HepG2 (cell line): ENCODE data around the gene TRIM28. TPM values are rescaled to one million over a fixed set of nuclear protein-coding genes. Genes with fewer than 3 reads are reported as not detected.

Experiments used
- ATF1 ChIP-seq: IDR thresholded peaks from 2 replicates; pipeline ENCODE4 v1.6.1; 2016; ENCODE audit warnings: mild to moderate bottlenecking, control low read depth
- CTCF ChIP-seq: sonication (generic); formaldehyde crosslinking; IDR thresholded peaks from 2 replicates; pipeline ENCODE4 v1.5.0; 2020; ENCODE audit warnings: mild to moderate bottlenecking, missing genetic modification reagents, moderate library complexity
- GATAD2A ChIP-seq: IDR thresholded peaks from 2 replicates; pipeline ENCODE4 v1.6.1; 2016
- HIVEP1 ChIP-seq: sonication (generic); formaldehyde crosslinking; IDR thresholded peaks from 2 replicates; pipeline ENCODE4 v1.4.0; 2020; ENCODE audit warnings: mild to moderate bottlenecking, missing genetic modification reagents
- JUND ChIP-seq: sonication (generic); formaldehyde crosslinking; IDR thresholded peaks from 2 replicates; pipeline ENCODE4 v1.8.0; 2022; ENCODE audit warnings: mild to moderate bottlenecking, missing genetic modification reagents
- KLF12 ChIP-seq: sonication (generic); formaldehyde crosslinking; IDR thresholded peaks from 2 replicates; pipeline ENCODE4 v1.4.0; 2020; ENCODE audit warnings: missing genetic modification reagents, borderline replicate concordance
- MLX ChIP-seq: IDR thresholded peaks from 2 replicates; pipeline ENCODE4 v1.6.1; 2016
- MNT ChIP-seq: fragments of 450-650 bp; IDR thresholded peaks from 2 replicates; pipeline ENCODE4 v1.6.1; 2016
- PATZ1 ChIP-seq: sonication (generic); formaldehyde crosslinking; IDR thresholded peaks from 2 replicates; pipeline ENCODE4 v1.4.0; 2020; ENCODE audit warnings: missing genetic modification reagents
- REPIN1 ChIP-seq: sonication (generic); formaldehyde crosslinking; IDR thresholded peaks from 2 replicates; pipeline ENCODE4 v1.8.0; 2022; ENCODE audit warnings: missing genetic modification reagents, low read depth, mild to moderate bottlenecking, borderline replicate concordance
- SRY ChIP-seq: sonication (generic); formaldehyde crosslinking; IDR thresholded peaks from 2 replicates; pipeline ENCODE4 v1.8.0; 2022; ENCODE audit warnings: mild to moderate bottlenecking, missing genetic modification reagents
- ZBTB10 ChIP-seq: sonication (generic); formaldehyde crosslinking; IDR thresholded peaks from 2 replicates; pipeline ENCODE4 v1.4.0; 2020; ENCODE audit warnings: missing genetic modification reagents, borderline replicate concordance
- ZNF414 ChIP-seq: sonication (generic); formaldehyde crosslinking; IDR thresholded peaks from 2 replicates; pipeline ENCODE4 v1.5.0; 2020; ENCODE audit warnings: missing genetic modification reagents
- ZNF451 ChIP-seq: sonication (generic); formaldehyde crosslinking; IDR thresholded peaks from 2 replicates; pipeline ENCODE4 v1.5.0; 2020; ENCODE audit warnings: mild to moderate bottlenecking, missing genetic modification reagents
- ZNF670 ChIP-seq: sonication (generic); formaldehyde crosslinking; IDR thresholded peaks from 2 replicates; pipeline ENCODE4 v1.8.0; 2022; ENCODE audit warnings: mild to moderate bottlenecking, missing genetic modification reagents, borderline replicate concordance
- ZNF704 ChIP-seq: sonication (generic); formaldehyde crosslinking; IDR thresholded peaks from 2 replicates; pipeline ENCODE4 v1.8.1; 2023; ENCODE audit warnings: mild to moderate bottlenecking, inconsistent platforms, moderate library complexity, missing genetic modification reagents, borderline replicate concordance
- ZNF850 ChIP-seq: sonication (generic); formaldehyde crosslinking; conservative IDR thresholded peaks from 2 replicates; pipeline ENCODE4 v1.9.0; 2021; ENCODE audit warnings: mild to moderate bottlenecking, missing genetic modification reagents
- polyA plus RNA-seq, 8 experiments: library from polyadenylated mRNA; depleted of rRNA in 3 of 8; stranded (reverse) in 7 of 8; unstranded in 1 of 8; fragments of >200 nt; fragmentation: Illumina TruSeq in 4 of 8; extraction: Trizol in 4 of 8; gene quantifications; 2 replicates each; pipeline versions ENCODE4 v1.2.1 to v1.2.3, GENCODE V29; 2011 to 2016; ENCODE audit warnings: low read depth in 4 of 8, missing spikeins in 1 of 8, mixed read lengths in 1 of 8; ENCODE audit not compliant: insufficient read depth in 1 of 8
- total RNA-seq, 5 experiments: library from RNA; depleted of rRNA; stranded (reverse); fragments of >200 nt; fragmentation: Illumina TruSeq; extraction: Trizol; gene quantifications; 2 replicates each; pipeline ENCODE4 v1.2.3, GENCODE V29; 2016; ENCODE audit warnings: low read depth in 1 of 5

The TRIM28 gene
- total and polyA plus RNA-seq, 2 of the 13 experiments (the other 11 are each of a cell fraction or from before 2014, with no cell fraction given): 361 to 439 TPM

GRCh38 chr19:58543826-58544590 is at the start of gene TRIM28 (continued):
- TF ChIP-seq GATAD2A (peak; percentile 53), ZNF414 (CRISPR knock-in tag) (no peak), ZNF704 (CRISPR knock-in tag) (0 out of 2 replicates have a peak, but pooled peaks have one; percentile 12), MLX (CRISPR knock-in tag) (no peak), JUND (CRISPR knock-in tag) (no peak), SRY (peak; percentile 86; the same call in 1 of the 2 replicates), KLF12 (peak; percentile 88; the same call in 1 of the 2 replicates), CTCF (no peak), MNT (no peak), ATF1 (CRISPR knock-in tag) (peak; percentile 79), ZBTB10 (CRISPR knock-in tag) (no peak), ZNF850 (CRISPR knock-in tag) (no peak), ZNF451 (CRISPR knock-in tag) (peak; percentile 67), REPIN1 (CRISPR knock-in tag) (no peak; the same call in none of the 2 replicates), PATZ1 (CRISPR knock-in tag) (peak; percentile 74), HIVEP1 (CRISPR knock-in tag) (no peak), ZNF670 (CRISPR knock-in tag) (no peak)
